Fibroblast of skin of abdomen (primary cell): ENCODE data around the gene MRGPRG.
"Not testable (repeated sequence)": the region's sequence is repeated elsewhere in the genome, so short reads cannot be mapped to it uniquely, and the experiment has no call there.

Experiments used
- DNase-seq: peaks from one replicate; pipeline ENCODE4 v3.0.0-alpha.2; 2013

Gene MRGPRG

DNA sequence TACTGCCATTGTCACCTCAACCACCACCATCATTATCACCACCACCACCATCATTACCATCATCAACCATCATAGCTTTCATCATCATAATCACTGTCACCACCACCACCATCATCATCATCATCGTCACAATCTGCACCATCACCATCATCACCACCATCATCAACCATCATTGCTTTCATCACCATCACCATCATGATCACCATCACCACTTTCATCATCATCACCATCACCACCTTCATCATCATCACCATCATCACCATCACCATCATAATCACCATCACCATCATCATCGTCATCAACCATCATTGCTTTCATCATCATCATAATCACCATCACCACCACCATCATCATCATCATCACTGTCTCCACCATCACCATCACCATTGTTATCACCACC is 44.8 kb downstream of the MRGPRG start:
- no peak for DNase-seq

GRCh38 chr11:3171931-3172560 is 46.6 kb downstream of the MRGPRG start:
- DNase-seq = no peak

GRCh38 chr11:3170756-3171650 is 47.6 kb downstream of the MRGPRG start:
- DNase-seq = no peak

DNA sequence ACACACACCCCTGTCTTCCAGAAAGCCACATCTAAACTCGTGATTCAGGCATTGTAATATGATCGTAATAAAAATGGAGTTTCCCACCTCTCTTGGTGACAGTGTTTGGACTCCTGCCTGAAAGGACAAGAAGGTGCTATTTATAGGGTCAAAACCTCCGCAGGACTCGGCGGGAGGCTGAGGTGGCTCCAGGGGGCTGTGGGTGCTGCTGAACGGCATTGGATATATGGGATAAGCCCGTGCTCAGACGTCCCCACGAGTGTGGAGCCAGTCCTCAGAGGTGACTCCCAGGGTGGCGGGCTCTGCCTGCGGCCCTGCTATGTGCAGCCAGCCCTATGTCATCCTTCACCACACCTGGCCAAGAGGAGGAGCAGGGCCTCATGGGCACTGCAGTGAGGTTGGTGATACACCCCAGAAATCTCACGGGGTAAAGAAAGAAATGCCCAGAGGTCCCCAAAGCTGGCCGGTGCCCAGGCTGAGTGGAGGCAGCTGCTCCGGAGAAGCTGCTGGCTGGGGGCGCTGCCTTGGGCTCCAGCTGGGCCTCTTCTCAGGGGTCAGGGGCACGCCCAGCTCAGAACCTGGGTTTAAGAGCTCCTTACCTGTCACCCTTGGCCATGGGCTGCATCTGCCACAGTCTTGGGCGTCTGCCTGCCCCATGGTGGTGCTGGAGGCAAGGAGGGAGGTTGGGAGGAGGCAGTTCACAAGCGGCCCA is 48.4 kb downstream of the MRGPRG start:
- no peak for DNase-seq

DNA sequence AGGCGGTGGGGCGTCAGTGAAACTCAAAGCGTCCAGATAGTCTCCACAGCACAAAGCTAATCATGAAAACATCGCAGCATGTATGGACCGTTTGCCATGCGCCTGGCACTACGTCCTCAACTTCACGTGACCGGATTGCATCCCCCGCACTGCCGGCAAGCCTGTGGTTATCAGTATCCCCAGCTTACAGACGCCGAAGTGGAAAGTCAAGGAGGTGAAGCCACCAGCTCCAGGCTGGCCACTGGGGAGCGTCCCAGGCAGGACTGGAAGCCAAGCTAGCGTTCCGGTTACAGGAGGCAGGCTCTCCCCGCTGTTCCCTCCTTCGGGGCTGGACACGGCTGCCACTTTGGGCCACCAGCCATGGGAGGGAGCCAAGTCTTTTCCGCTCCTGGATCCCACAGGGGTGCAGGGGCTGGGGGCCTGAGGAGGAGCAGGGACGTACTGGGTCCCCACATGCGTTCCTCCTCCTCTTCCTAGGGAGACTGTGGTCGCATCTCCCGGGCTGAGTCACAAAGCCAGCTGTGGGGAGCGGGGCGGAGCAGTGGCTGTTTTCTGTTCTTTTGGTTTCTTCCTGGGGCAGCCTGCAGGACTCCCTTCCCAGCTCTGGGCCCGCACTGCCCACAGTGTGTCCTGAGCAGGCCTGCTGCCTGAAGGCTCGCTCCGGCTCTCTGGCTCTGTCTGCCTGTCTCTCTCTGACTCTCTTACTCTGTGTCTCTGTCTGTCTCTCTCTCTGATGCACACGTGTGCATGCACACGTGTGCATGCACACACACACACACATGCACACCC is 49.2 kb downstream of the MRGPRG start:
- DNase-seq = peak; percentile 59

GRCh38 chr11:3168742-3169254 is 49.8 kb downstream of the MRGPRG start:
- DNase-seq = not testable (repeated sequence)
